Stimulated activated CD4-positive, alpha-beta T cell treated with anti-CD3 and anti-CD28 coated beads, Interleukin-4, amount 100 ng/mL, for 1 hour (primary cell): ENCODE results near the gene SEPTIN5.

Source experiments
- DNase-seq: peaks from one replicate; pipeline ENCODE4 v3.0.0-alpha.2; 2020

SEPTIN5 gene

DNA sequence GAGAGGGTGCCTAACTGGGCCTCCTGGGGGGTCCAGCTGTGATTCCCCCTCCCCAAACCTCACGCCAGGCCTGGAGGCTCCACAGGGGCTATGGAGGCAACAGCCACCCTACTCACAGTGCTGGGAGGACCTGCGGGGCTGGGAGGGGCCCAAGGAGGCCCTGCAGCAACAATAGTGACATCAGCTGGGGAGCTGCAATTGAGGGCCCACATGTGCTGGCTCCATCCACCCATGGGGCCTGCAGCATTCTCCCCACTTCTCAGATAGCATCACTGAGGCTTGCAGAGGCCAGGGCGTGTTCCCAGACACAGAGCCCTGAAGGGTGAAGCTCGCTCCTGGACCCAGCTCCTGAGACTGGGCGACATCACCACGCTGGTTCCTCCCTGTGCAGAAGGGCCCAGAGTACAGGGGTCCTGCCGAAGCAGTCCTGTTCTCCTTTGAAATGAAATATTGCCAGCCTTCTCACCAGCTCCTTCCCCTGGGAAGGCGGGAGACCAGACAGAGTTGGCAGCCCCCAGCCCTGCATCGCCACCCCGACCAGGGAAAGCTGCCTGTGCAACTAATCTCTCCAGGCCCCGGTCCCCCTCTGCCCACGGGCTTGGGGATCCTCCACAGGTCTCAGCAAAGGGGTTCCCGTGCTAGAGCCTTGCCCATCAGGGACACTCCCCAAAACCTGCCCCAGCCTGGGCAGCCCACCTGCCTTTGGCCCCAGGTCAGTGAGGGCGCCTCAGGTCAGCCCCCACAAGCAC, 37.4 kb downstream of the SEPTIN5 start:
- DNase-seq = no peak

- no peak for DNase-seq
Measured at GRCh38 chr22:19753090-19753842, 39.0 kb downstream of the SEPTIN5 start.

GRCh38 chr22:19753996-19754700, 39.8 kb downstream of the SEPTIN5 start:
- no peak for DNase-seq

DNA sequence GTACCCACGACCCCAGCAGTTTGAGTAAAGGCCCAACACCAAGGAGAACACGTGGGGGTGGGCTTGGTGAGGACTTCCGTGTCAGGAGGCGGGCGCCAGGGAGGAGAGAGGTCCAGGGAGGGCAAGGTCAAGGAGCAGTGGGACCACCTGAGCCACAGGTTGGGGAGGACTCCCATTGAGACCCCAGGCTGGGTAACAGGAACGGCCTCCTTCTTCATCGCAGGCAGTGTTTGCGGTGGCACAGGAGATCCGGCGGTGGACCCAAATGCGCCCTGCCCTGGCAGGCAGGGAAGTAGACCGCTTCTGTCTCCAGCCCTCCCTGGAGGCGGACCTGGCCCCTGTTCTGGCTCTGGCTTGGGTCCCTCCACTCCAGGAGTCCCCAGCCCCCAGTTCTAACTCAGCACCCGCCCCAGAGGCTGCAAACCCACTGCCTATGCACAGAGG, 40.4 kb downstream of the SEPTIN5 start:
- no peak for DNase-seq

DNA sequence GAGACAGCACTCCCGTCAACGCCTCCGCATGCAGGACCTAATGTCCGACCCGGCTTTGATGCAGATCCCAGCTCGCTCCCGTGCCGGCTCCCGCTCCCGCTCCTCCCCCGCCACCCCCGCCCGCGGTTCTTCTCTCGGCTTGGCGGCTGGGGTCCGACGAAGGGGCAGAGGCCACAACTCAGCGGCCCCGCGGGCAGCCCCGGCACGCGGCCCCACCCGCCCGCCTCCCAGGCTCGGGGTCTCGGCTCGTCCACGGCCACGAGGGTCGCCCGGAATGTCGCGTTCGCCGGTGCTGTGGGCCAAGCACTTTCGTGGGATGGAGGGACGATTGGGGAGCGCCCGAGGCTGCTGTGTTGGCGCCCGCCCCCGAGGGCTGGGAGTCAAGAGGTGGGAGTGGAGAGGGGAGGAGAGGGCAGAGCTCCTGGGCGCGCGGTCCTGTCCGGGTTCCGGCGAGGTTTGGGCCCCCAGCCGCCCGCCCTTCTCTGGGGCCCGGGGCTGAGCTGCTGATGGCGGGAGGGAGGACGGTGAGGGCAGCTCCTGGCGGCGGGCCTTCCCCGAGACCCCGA, 40.9 kb downstream of the SEPTIN5 start:
- no peak for DNase-seq

GRCh38 chr22:19755722-19756287, 41.5 kb downstream of the SEPTIN5 start:
- no peak for DNase-seq

GRCh38 chr22:19756288-19757128, 42.2 kb downstream of the SEPTIN5 start:
- peak; percentile 73 for DNase-seq

DNA sequence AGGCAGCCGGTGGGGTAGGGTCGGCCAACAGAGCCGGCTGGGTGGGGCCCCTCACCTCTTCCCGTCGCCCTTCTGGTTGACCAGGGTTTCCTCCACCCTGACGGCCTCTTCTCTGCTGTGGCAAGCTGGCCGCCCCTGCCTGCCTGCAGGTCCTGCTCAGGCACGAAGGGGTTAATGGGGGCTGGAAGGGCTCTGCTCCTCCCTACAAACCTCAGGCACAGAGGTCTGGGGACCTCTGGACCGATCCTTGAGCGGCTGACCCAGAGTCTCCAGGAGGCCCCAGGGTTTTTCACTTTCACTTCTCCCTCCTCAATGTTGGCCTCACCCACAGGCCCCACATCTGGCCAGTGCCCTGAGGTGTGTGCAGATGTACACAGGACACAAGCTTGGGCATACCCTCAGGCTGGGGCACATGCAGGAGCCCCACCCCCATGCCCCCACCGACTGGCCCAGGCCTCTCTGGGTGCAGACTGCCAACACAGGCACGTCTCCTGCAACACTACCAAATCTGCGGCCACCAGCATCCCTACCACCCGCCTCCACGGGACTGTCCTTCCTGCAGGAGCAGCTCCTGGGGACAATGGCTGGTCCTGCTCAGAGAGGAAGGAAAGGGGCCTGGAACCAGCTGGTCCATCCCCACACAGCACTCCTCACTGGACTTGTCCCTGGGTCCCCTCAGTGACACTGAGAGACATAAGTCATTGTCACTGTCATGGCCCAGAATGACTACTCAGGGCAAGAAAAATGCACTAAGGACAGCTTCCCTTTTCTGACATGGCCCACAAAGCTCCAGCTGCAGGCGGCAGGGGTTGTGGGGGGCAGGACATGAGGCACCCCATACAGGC, 43.1 kb downstream of the SEPTIN5 start:
- DNase-seq = no peak

DNA sequence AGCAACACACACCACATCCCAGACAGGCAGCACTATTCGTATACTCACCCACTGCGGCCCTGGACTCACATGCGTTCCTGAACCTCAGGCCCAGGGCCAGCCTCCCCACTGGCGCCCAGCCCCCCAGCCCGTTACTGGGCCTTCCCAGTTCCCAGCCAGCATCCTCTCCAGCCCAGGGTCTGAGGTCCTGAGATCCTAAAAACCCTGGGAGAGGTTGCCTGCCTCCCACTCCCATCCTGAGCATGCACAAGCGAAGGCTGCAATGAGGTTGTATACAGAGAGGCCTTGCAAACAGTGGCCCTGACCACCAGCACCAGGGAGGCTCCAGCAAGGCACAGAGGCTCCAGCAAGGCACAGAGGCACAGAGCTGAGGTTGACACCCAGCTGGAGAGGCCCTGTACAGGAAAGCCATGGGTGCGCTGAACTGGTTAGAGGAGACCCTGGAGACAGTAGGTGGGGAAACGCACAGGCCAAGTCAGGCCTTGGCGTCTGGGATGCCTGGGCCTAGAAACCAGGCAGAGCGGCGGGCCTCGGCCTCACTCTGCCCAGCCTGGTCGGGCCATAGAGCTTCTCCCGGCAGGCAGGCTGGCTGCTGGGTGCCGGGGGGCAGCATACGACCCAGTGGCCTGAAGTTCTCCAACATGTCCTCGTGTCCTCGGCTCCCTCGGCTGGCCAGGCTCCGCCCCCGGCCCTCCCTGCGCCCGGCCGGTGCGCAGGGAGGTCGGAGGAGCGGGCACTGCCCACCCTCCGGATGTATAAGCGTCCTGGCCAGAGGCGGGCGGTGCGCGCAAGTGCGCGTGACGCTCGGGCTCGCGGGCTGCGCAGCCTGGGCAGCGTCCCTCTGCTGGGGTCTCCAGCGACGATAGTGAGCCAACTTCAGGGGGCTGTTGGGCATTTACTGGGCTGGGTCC, 43.9 kb downstream of the SEPTIN5 start:
- DNase-seq = no peak

DNA sequence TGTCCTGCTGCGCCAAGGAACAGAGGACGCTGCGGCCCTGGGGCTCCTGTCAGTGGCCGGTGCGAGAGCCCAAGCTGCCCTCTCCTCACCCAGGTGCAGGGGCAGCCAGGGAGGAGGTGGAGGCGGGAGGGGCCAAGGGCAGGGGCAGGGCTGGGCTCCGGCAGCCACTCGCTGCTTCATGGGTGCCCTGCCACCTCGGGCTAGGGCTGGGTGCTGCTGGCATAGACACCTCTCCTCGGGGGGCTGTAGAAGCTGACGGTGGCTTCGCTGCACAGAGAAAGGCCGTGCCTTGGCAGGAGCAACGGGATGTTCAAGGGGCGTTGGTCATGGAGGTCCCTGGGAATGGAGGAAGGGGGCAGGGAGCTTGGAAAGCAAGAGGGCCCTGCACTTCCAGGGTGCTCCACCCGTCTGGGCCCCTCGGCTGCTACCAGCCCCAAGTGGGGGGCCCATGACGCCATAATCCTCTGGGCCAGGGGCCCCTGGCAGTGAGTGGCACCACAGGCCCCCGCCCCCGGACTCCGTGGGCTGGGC, 44.7 kb downstream of the SEPTIN5 start:
- DNase-seq = no peak

GRCh38 chr22:19759427-19760057, 45.2 kb downstream of the SEPTIN5 start:
- no peak for DNase-seq

DNA sequence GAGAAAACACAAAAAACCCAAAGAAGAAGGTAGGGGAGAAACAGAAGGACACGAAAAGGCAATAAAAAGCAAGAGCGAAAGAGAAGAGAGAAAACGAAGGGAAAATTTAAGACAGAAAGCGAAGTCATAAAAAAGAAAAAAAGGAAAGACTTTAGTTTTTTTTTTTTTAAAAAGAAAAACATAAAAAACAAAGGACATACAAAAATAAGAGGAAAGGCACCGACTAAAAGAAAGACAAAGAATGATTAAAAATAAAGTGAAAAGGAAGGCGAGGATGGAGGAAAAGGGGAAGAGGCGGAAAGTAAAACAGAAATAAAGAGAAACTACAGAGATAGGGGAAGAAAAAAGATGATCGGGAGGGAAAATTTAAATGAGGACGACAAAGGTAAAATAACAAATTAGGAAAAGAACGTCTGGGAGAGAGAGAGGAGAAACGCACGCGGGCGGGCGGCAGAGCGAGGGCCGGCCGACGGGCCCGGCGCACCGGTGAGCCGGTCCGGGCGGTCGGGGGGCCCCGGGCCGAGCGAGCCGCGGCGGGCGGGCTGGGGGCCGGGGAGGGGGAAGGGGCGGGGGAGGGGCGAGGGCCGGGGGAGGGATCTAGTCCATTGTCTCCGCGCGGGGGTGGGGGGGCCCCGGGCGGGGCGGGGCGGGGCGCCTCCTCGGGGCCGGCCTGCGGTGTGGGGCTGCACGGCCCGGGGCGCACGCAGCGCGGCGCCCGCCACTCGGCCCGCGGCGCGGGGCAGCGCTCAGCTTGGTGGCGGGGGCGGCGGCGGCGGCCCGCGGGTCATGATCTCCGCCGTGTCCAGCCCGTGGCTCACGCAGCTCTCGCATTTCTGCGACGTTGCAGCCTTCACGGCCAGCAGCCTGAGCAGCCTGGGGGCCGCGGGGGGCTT, 46.0 kb downstream of the SEPTIN5 start, which contains the start of gene TBX1:
TBX1 (plus strand) TSS at position 721 of the 893 bp plus-strand sequence; CDS start at position 787, 66 bp downstream.
- no peak for DNase-seq

GRCh38 chr22:19760951-19761724, 46.8 kb downstream of the SEPTIN5 start:
- DNase-seq = no peak

DNA sequence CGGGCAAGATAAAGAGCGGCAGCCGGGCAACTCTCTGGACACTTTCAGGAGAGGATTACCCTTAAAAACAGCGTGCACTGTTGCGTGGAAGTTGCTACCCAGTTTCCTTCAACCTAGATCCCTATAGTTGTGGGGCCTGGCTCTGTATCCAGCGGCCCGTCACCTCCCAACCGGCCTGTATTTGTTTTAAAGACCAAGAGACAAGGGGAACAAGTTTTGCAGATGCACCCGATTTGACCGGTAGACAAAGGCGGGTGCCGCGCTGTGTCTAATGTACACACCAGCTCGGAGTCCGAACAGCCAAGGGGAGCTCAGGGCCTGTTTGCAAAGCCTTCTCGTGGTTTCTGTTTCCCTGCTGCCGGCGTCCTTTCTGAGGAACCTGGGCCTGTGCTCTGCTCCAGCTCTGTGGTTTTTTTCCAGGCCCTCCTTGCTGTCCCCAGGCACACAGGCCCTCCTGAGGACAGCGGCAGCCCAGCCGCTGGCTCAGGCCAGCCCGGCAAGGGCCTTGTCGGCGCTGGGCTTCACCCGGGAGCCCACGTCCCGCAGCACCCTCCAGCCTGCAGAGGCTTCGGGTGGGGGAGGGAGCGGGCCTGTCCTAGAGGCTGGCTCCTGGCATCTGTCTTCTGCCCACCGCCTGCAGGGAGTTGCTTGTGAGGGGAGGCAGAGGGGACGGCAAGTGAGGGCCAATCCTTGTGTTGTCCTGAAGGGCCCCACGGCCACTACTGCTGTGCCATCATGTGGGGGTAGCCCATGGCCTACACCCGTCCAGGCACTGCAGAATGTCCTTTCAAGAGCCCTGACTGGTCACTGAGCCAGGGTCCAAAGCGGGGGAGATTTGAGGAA, 47.6 kb downstream of the SEPTIN5 start:
- DNase-seq = no peak

DNA sequence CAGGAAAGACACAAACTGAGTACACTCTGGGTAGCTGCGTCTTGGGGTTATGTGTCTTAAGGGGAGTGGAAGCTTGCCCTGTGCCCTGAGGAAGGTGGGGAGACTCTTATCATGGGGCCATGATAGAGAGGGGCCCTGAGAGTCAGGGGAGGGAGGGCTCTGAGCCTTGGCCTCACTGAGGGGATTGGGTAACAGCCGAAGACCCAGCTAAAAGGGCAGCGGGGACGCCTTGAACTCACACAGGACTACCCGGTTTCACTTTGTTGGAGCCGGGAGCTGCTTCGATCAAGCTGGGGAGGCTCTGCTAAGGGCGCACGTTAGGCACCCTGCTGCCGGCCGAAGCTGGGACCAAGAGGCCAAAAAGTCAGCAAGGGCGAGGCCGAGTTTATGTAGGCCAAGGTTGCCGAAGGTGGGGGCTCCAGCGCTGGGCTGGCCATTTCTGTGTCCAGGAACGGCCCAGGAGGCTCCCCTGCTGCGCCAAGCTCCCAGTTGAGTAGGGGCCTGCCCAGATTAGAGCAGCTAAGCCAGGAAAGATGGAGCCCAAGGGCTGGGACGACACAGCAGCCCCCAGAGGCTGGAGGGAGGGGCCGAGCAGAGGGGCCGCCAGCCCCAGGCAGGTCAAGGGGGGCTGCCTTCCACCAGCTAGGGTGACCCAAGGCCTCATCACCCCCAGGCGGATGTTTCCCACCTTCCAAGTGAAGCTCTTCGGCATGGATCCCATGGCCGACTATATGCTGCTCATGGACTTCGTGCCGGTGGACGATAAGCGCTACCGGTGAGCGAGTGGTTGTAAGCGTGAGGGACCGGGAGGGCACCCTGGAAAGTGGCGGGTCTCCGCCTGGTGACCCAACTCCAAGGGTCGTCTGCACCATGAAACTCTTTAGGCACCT, 48.5 kb downstream of the SEPTIN5 start:
- DNase-seq = no peak
